RWPE1 (cell line): ENCODE data around the gene PRPS2.

Source experiments
- CTCF ChIA-PET: fragments of 350-600 bp; sonication (Branson Sonifier 250); formaldehyde crosslinking; extraction: SDS; loops from one replicate; lab custom pipeline; 2021; lab: Yijun Ruan, JAX
- POLR2A ChIA-PET: fragments of 400-600 bp; formaldehyde crosslinking; extraction: SDS; loops from one replicate; lab custom pipeline; 2020; ENCODE audit warnings: antibody characterized with exemption; ENCODE audit not compliant: low non-redundant PET; lab: Yijun Ruan, JAX
- DNase-seq: peaks from one replicate; pipeline ENCODE4 v3.0.0; 2012; ENCODE audit warnings: low spot score
- H3K27ac ChIP-seq: fragments of 450-650 bp; 2 replicates; pipeline ENCODE4 v1.5.1; 2017
- TF ChIP-seq, protein P1 (sequence below): fragments of 450-650 bp; conservative IDR thresholded peaks from 2 replicates; pipeline ENCODE4 v1.5.1; 2017; ENCODE audit warnings: low read depth, mild to moderate bottlenecking

PRPS2 gene

DNA sequence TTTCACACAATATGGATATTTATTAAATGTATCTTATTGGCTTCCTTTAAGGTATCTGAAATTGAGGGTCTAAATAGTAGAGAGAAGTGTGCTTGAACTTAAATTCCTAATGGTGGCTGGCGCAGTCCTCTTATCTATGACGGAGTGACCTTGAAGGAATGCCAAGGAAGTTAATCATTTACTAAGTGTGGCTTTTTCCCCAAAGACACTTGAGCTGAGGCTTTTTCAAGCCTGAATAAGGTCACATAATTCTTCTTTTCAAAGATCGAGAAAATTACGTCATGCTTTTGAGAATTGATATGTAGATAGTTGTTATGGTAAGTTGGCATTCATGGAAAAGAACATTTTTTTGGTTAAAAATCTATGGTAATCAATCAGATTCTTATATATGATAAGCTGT is 11.7 kb upstream of the PRPS2 start:
- ChIA-PET POLR2A (no interaction called here), CTCF (no interaction called here)
- TF ChIP-seq, protein P1, sequence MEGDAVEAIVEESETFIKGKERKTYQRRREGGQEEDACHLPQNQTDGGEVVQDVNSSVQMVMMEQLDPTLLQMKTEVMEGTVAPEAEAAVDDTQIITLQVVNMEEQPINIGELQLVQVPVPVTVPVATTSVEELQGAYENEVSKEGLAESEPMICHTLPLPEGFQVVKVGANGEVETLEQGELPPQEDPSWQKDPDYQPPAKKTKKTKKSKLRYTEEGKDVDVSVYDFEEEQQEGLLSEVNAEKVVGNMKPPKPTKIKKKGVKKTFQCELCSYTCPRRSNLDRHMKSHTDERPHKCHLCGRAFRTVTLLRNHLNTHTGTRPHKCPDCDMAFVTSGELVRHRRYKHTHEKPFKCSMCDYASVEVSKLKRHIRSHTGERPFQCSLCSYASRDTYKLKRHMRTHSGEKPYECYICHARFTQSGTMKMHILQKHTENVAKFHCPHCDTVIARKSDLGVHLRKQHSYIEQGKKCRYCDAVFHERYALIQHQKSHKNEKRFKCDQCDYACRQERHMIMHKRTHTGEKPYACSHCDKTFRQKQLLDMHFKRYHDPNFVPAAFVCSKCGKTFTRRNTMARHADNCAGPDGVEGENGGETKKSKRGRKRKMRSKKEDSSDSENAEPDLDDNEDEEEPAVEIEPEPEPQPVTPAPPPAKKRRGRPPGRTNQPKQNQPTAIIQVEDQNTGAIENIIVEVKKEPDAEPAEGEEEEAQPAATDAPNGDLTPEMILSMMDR = no peak
- H3K27ac ChIP-seq = no peak overlapping the region
- no peak for DNase-seq

DNA sequence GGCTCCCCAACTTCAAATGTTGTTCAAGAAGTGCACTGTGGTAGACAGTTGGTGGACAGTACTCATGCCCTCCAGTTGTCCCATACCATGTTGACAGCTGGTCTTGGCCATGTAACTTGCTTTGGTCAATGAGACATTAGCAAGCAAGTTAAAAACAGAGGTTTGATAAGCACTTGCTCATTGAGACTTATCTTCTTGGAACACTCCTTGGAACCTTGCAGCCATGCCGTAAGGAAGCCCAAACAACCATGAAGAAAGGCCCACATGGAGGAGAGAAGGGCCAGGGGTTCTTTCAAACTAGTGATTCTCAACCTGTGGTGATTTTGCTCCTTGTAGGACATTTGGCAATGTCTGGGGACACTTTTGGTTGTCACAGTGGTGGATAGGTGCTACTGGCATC is 2.6 kb upstream of the PRPS2 start:
- POLR2A ChIA-PET = no interaction called here
- no peak overlapping the region for H3K27ac ChIP-seq
- CTCF ChIA-PET = no interaction called here
- TF ChIP-seq, protein P1 = no peak
- DNase-seq = no peak

DNA sequence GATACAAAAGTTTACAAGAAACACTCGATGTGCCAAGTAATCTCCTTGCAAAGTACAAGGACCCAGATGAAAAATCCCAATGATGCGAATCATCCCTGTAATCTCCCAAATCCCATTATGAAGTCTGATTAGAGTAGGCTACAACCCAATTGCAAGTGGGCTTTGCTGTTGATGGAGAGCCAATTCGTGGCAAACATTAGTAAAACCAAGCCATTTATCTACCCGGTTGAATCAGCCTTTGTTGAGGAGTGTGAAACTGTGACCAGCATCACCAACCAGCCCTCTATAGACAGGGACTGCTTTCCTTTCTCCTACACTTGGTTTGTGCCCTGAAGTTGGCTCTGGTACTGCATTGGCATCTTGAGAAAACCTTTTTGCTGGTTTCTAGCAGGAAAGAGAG is 1.2 kb upstream of the PRPS2 start:
- DNase-seq = no peak
- CTCF ChIA-PET = interaction anchor here (0.6 kb wide), 1 partner anchor 20 kb away, joined by 3 read pairs; no protein-coding TSS in a partner anchor
- TF ChIP-seq, protein P1 = no peak
- POLR2A ChIA-PET = no interaction called here
- no peak overlapping the region for H3K27ac ChIP-seq

DNA sequence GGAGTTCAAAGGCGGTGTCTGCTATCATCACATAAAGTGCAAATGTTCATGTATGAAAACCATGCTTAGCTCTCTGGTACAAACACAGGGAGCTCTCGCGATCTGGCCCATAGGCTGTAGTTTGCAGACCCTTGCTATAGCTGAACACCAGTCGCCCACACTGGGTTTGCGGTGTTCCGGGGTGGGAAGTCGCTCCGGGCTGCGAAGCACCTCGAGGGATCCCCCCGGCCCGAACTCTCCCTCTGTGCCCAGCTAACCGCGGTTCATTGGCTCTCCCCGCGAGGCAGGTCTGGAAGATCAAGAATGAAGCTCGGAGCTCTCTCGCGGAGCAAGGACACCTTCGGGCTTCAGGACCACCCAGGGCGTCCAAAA is 341 bp upstream of the PRPS2 start:
- TF ChIP-seq, protein P1 = no peak
- CTCF ChIA-PET = no interaction called here
- DNase-seq = no peak
- H3K27ac ChIP-seq = peak overlapping the region; percentile 60
- POLR2A ChIA-PET = interaction anchor here (0.6 kb wide), 4 partner anchors 176 to 694 kb away, joined by 3 to 4 read pairs (median 4); no protein-coding TSS in a partner anchor

DNA sequence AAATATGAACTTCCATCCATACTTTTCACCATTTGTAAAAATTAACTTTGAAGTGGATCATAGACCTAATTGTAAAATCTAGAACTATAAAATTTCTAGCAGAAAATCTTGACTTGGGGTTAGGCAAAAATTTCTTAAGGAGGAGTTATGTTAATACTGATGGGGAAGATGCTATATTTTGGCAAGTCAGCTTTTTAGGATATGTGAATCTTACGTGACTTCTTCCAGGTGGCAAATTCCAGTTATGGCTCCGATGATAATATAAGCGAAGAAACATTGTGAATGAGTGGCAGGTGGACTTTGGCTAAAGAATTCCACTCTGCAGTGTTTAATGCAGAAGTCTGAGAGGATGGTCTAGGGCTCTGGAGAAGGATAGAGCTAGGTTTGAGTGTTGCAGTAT is 1.5 kb downstream of the PRPS2 start:
- POLR2A ChIA-PET = no interaction called here
- TF ChIP-seq, protein P1 = no peak
- CTCF ChIA-PET = no interaction called here
- no peak overlapping the region for H3K27ac ChIP-seq
- DNase-seq = no peak

DNA sequence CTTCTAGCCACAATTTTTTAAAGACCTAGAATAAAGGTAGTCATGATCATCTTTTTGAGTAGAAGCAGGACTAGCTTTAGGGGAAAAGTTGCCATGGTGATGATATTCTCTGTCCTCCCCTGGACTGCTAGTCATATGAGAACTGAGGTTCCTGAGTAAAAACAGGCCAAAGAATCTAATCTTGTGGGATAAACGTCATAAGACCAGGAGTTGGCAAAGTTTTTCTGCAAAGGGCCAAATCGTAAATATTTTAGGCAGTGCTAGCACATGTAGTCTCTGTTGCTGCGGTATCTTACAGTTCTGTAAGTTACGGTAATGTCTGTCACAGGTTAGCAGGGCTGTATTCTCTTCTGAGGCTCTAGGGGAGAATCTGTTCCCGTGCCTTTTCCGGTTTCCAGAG is 3.4 kb downstream of the PRPS2 start:
- CTCF ChIA-PET = no interaction called here
- DNase-seq = no peak
- H3K27ac ChIP-seq = no peak overlapping the region
- POLR2A ChIA-PET = no interaction called here
- TF ChIP-seq, protein P1 = no peak

DNA sequence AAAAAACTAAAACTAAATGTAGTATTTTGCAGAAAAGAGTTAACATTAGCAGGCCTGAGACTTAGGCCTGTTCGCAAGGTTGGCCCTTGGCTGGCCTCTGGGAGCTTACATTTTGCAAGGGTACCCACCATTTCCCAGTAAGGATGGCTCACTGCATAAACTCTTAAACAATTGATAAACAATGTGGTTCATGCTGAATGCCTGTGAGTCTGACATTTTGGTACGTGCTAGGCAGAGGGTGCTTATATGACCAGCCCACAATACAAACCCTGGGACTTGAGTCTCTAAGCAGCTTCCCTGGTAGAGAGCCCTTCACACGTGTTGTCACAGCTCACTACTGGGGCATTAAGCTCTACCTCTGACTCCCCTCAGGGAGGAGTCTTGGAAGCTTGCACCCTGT is 7.4 kb downstream of the PRPS2 start:
- H3K27ac ChIP-seq = no peak overlapping the region
- CTCF ChIA-PET = no interaction called here
- TF ChIP-seq, protein P1 = no peak
- no peak for DNase-seq
- POLR2A ChIA-PET = no interaction called here
